Endothelial cell of umbilical vein (primary cell): ENCODE results near the gene PEX7. TPM values are rescaled to one million over a fixed set of nuclear protein-coding genes. Genes with fewer than 3 reads are reported as not detected.

Source experiments
- BruUV-seq: library from RNA; stranded (reverse); fragments of 400-500 nt; replicated peaks from 2 replicates; lab custom pipeline; 2021; lab: Mats Ljungman, UMichigan
- CTCF ChIA-PET: fragments of 300-600, 350-600 bp; sonication (Branson Sonifier 250); formaldehyde crosslinking; loops from one replicate; lab custom pipeline; 2021; ENCODE audit warnings: antibody characterized with exemption, inconsistent platforms; lab: Charles Lee
- POLR2A ChIA-PET: fragments of 300-600, 350-600 bp; sonication (Branson Sonifier 250); formaldehyde crosslinking; loops from one replicate; lab custom pipeline; 2021; ENCODE audit warnings: antibody characterized with exemption, inconsistent platforms; lab: Charles Lee
- DNase-seq: peaks from one replicate; pipeline ENCODE4 v3.0.0-alpha.2; 2011; ENCODE audit warnings: low read depth, low spot score
- FAIRE-seq: peaks from 2 replicates; lab custom pipeline; 2011; peaks lifted over from hg19 to GRCh38; lab: Jason Lieb, UNC
- H2AFZ ChIP-seq: 2 replicates; pipeline ENCODE4 v1.6.0; 2012; ENCODE audit warnings: low read depth, low read length, control low read depth, inconsistent platforms
- H3K27ac ChIP-seq: 2 replicates; pipeline ENCODE4 v1.5.1; 2011; ENCODE audit warnings: low read depth, mild to moderate bottlenecking, control low read depth, low read length, moderate library complexity; ENCODE audit not compliant: insufficient read depth
- H3K27me3 ChIP-seq, 2 experiments: 2 replicates each; pipeline versions ENCODE4 v1.6.0 to v1.6.1; 2011; ENCODE audit warnings: low read length in 2 of 2, mixed read lengths in 1 of 2; ENCODE audit not compliant: control insufficient read depth in 2 of 2, insufficient read depth in 2 of 2
- H3K36me3 ChIP-seq, 2 experiments: 2 replicates in 1 of 2; 3 replicates in 1 of 2; pipeline ENCODE4 v1.5.1; 2011; ENCODE audit warnings: low read length in 2 of 2, mild to moderate bottlenecking in 1 of 2, moderate library complexity in 1 of 2; ENCODE audit not compliant: control insufficient read depth in 2 of 2, insufficient read depth in 2 of 2; ENCODE audit errors: extremely low read depth in 1 of 2
- H3K4me1 ChIP-seq: 3 replicates; pipeline ENCODE4 v1.5.1; 2011; ENCODE audit warnings: mild to moderate bottlenecking, low read length; ENCODE audit not compliant: control insufficient read depth, insufficient read depth; ENCODE audit errors: extremely low read depth
- H3K4me2 ChIP-seq: 2 replicates; pipeline ENCODE4 v1.6.1; 2011; ENCODE audit warnings: low read length, control low read depth, mixed read lengths; ENCODE audit not compliant: insufficient read depth
- H3K4me3 ChIP-seq, 3 experiments: fragments of 200-600 bp in 1 of 3; sonication (generic), shearing (Covaris generic) in 1 of 3; replicated peaks in 1 of 3; 2 replicates each; pipeline ENCODE4 v1.5.1; 2011 to 2016; ENCODE audit warnings: control low read depth in 3 of 3, low read length in 3 of 3, mild to moderate bottlenecking in 2 of 3, inconsistent platforms in 1 of 3, low read depth in 1 of 3, moderate library complexity in 1 of 3; ENCODE audit not compliant: insufficient read depth in 1 of 3
- H3K79me2 ChIP-seq: 2 replicates; pipeline ENCODE4 v1.6.0; 2012; ENCODE audit warnings: low read length, inconsistent platforms; ENCODE audit not compliant: control insufficient read depth, insufficient read depth
- H3K9ac ChIP-seq: replicated peaks from 2 replicates; pipeline ENCODE3; 2011; ENCODE audit warnings: low read length, control low read depth; ENCODE audit not compliant: insufficient read depth; ENCODE audit errors: extremely low read depth
- H3K9me1 ChIP-seq: replicated peaks from 3 replicates; pipeline ENCODE4 v1.6.0; 2011; ENCODE audit warnings: mild to moderate bottlenecking, low read length; ENCODE audit not compliant: control insufficient read depth, insufficient read depth; ENCODE audit errors: extremely low read depth
- H3K9me3 ChIP-seq: replicated peaks from 2 replicates; pipeline ENCODE4 v1.5.1; 2012; ENCODE audit warnings: low read length, inconsistent platforms; ENCODE audit not compliant: control insufficient read depth, insufficient read depth
- H4K20me1 ChIP-seq: replicated peaks from 2 replicates; pipeline ENCODE3; 2011; ENCODE audit warnings: mild to moderate bottlenecking, low read length; ENCODE audit not compliant: control insufficient read depth, insufficient read depth; ENCODE audit errors: extremely low read depth
- CTCF ChIP-seq, 2 donors: IDR thresholded peaks; 1 replicate in 1 of 2; 2 replicates in 1 of 2; pipeline ENCODE4 v1.5.1; 2011; ENCODE audit warnings: low read length in 2 of 2, mild to moderate bottlenecking in 2 of 2, moderate library complexity in 2 of 2, control low read depth in 1 of 2, inconsistent platforms in 1 of 2, low read depth in 1 of 2; ENCODE audit not compliant: insufficient read depth in 1 of 2; ENCODE audit errors: extremely low read depth in 1 of 2
- EZH2 ChIP-seq: IDR thresholded peaks from 2 replicates; pipeline ENCODE4 v1.6.1; 2012; ENCODE audit warnings: borderline replicate concordance, low read depth, mild to moderate bottlenecking, moderate library complexity, low read length, inconsistent platforms; ENCODE audit not compliant: severe bottlenecking
- JUN ChIP-seq: IDR thresholded peaks from 2 replicates; pipeline ENCODE4 v1.6.1; 2011; ENCODE audit warnings: borderline replicate concordance, low read depth; ENCODE audit not compliant: insufficient read length, insufficient read depth
- MAX ChIP-seq: IDR thresholded peaks from 2 replicates; pipeline ENCODE4 v1.6.1; 2011; ENCODE audit not compliant: insufficient read depth, insufficient read length
- MYC ChIP-seq: IDR thresholded peaks from one replicate; pipeline ENCODE4 v1.6.1; 2011; ENCODE audit warnings: mild to moderate bottlenecking, low read depth, low read length
- POLR2AphosphoS5 ChIP-seq: IDR thresholded peaks from 2 replicates; pipeline ENCODE4 v1.6.1; 2012; ENCODE audit warnings: low read depth, mild to moderate bottlenecking, control low read depth, low read length, moderate library complexity; ENCODE audit not compliant: insufficient read depth
- dilution Hi-C: fragments of 300-500 bp; cut with MboI; formaldehyde crosslinking; loops from one replicate; pipeline ENCODE4 v1.15.0; 2019; ENCODE audit warnings: low sequenced_read_pairs; ENCODE audit not compliant: extremely low pct_ligation_motif_present
- intact Hi-C: fragments of 100-400 bp; cut with micrococcal nuclease; formaldehyde crosslinking; loops from one replicate; pipeline ENCODE4 v1.10.0; 2022
- polyA plus RNA-seq, 4 experiments: library from polyadenylated mRNA; depleted of rRNA in 3 of 4; stranded (reverse) in 3 of 4; unstranded in 1 of 4; fragments of >200 nt; gene quantifications; 2 replicates each; pipeline versions ENCODE4 v1.2.1 to v1.2.3, GENCODE V29; 2011 to 2012; ENCODE audit warnings: missing spikeins in 1 of 4
- total RNA-seq: library from RNA; stranded (reverse); gene quantifications from 2 replicates; pipeline ENCODE4 v1.2.3, GENCODE V29; 2021

The PEX7 gene
- total and polyA plus RNA-seq, 2 donors (not counting 3 experiments of a cell fraction or from before 2014, with no cell fraction given), result 3.7 to 5.7 TPM

GRCh38 chr6:136897071-136897470 lies 74.7 kb downstream of the PEX7 start:
- Histone ChIP-seq H3K9me3 (no peaks in the 10 kb centered on the region), H2AFZ (no peak overlapping the region), H3K36me3 (no peaks in the 10 kb centered on the region), H3K79me2 (no peaks in the 10 kb centered on the region), H3K4me2 (no peak overlapping the region), H3K4me3 (no peak overlapping the region), H3K9me1 (no peaks in the 10 kb centered on the region), H3K4me1 (peaks cover 3% of the 10 kb centered on the region), H3K27me3 (no peaks in the 10 kb centered on the region), H3K27ac (no peak overlapping the region), H3K9ac (no peak overlapping the region), H4K20me1 (no peaks in the 10 kb centered on the region)
- TF ChIP-seq MAX (no peak), JUN (no peak), MYC (no peak), CTCF (IDR thresholded peaks at IDR 0.05; ENCODE audit: extremely low read depth in 1 of 2, insufficient read depth in 1 of 2, low read depth in 1 of 2, low read length in 2 of 2) (no peak), POLR2AphosphoS5 (no peak), EZH2 (no peak)
- POLR2A ChIA-PET, result no interaction called here
- no TSS peak for BruUV-seq
- DNase-seq (no peak), FAIRE-seq (no peak)
- dilution Hi-C loops (no loop called here), intact Hi-C loops (no loop called here)
- CTCF ChIA-PET, result no interaction called here
